ENCODE measurements around the gene STX3.

- TF ChIP-seq CTCF (IDR thresholded peaks at IDR 0.05) (no peak), NFE2L2 (conservative IDR thresholded peaks at IDR 0.05; ENCODE audit: low read length) (no peak), EP300 (IDR thresholded peaks at IDR 0.05) (no peak), REST (IDR thresholded peaks at IDR 0.05) (no peak), RCOR1 (IDR thresholded peaks at IDR 0.05; ENCODE audit: low read depth, low read length) (no peak), ZFP36 (IDR thresholded peaks at IDR 0.05; ENCODE audit: borderline replicate concordance, partially characterized antibody) (no peak), HES2 (IDR thresholded peaks at IDR 0.05) (no peak), ELK1 (IDR thresholded peaks at IDR 0.05; ENCODE audit: low read depth, low read length) (no peak)
Observed at GRCh38 chr11:59842316-59842715, 87.1 kb downstream of the STX3 start.

Measured in A549 (cell line).